ENCODE results near the gene C9orf85. TPM values are rescaled to one million over a fixed set of nuclear protein-coding genes. Genes with fewer than 3 reads are reported as not detected.

C9orf85 gene
- total RNA-seq, 4 donors from 2014 or later: 8.9 to 21.7 (median 13.0) TPM

- Histone ChIP-seq H3K36me3 (no peaks in the 10 kb centered on the region), H3K4me1 (no peaks in the 10 kb centered on the region), H3K4me3 (replicated peaks in 1 of 3) (no peak overlapping the region), H3K27me3 (no peaks in the 10 kb centered on the region), H3K27ac (no peak overlapping the region), H3K9me3 (no peaks in the 10 kb centered on the region)
- no peak for DNase-seq
- intact Hi-C loops (cut with DNase I): no loop called here
- no peak for TF ChIP-seq POLR2A (IDR thresholded peaks at IDR 0.05)
- TF ChIP-seq, protein P1, sequence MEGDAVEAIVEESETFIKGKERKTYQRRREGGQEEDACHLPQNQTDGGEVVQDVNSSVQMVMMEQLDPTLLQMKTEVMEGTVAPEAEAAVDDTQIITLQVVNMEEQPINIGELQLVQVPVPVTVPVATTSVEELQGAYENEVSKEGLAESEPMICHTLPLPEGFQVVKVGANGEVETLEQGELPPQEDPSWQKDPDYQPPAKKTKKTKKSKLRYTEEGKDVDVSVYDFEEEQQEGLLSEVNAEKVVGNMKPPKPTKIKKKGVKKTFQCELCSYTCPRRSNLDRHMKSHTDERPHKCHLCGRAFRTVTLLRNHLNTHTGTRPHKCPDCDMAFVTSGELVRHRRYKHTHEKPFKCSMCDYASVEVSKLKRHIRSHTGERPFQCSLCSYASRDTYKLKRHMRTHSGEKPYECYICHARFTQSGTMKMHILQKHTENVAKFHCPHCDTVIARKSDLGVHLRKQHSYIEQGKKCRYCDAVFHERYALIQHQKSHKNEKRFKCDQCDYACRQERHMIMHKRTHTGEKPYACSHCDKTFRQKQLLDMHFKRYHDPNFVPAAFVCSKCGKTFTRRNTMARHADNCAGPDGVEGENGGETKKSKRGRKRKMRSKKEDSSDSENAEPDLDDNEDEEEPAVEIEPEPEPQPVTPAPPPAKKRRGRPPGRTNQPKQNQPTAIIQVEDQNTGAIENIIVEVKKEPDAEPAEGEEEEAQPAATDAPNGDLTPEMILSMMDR (IDR thresholded peaks at IDR 0.05): no peak
- 95 to 100% methylated on average over 1 of the region's 1 CpG for WGBS, 2 donors
Observed at GRCh38 chr9:71965403-71965802, 54.0 kb downstream of the C9orf85 start.

DNA sequence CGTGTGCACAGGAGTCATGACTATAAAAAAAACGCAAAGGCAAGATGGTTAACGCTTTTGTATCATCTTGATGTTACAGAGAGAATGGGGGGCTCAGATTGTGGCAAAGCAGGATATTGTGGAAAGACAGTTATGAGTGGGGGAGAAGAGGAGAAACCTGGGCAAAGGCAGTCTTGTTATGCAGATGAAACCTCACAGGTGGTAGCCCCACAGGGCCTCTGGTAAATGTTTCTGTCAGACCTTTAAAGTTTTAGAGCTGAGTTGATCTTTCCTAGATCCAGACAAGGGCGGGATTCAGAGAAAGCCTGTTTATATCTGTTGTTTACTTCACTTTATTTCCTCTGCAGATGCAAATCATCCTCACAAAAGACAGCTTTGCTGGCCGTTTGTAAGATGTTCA is 55.2 kb downstream of the C9orf85 start:
- intact Hi-C loops (cut with DNase I): no loop called here
- no peak overlapping the region for H3K4me3 ChIP-seq (replicated peaks in 1 of 3)
- H3K4me1 ChIP-seq: no peaks in the 10 kb centered on the region
- H3K27me3 ChIP-seq: no peaks in the 10 kb centered on the region
- H3K36me3 ChIP-seq: no peaks in the 10 kb centered on the region
- WGBS, 2 donors: 77 to 80% methylated on average over 5 of the region's 5 CpGs
- no peaks in the 10 kb centered on the region for H3K9me3 ChIP-seq
- DNase-seq: no peak
- no peak overlapping the region for H3K27ac ChIP-seq
- no peak for TF ChIP-seq POLR2A (IDR thresholded peaks at IDR 0.05)
- TF ChIP-seq, protein P1 (IDR thresholded peaks at IDR 0.05): no peak

- Histone ChIP-seq H3K4me1 (no peaks in the 10 kb centered on the region), H3K27me3 (no peaks in the 10 kb centered on the region), H3K4me3 (replicated peaks in 1 of 3) (no peak overlapping the region), H3K27ac (no peak overlapping the region), H3K36me3 (peaks cover 7 to 9% of the 10 kb centered on the region in 2 donors), H3K9me3 (no peaks in the 10 kb centered on the region)
- TF ChIP-seq, protein P1 (IDR thresholded peaks at IDR 0.05): no peak
- no peak for TF ChIP-seq POLR2A (IDR thresholded peaks at IDR 0.05)
- no peak for DNase-seq
- intact Hi-C loops (cut with DNase I): no loop called here
- 86 to 90% methylated on average over 10 of the region's 10 CpGs for WGBS, 2 donors
Observed at GRCh38 chr9:71968541-71969090, 57.2 kb downstream of the C9orf85 start.

DNA sequence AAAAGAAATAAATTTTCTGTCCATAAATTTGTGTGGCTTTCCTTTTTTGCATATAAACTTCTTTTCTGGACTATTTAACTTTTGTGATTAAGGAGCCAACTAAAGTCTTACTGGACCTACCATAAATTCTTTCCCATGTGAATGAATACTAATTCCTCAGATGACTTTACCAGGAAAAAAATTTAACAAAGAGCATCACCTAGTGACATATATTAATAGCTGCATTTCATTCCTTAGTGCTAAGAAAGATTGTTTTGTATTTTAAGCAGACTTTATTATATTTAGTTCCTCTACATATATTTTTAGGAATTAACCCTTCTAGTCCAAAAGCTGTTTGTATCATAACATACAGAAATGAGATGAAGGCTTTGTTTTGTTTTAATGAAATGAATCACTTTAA is 64.4 kb downstream of the C9orf85 start:
- no peak for DNase-seq
- intact Hi-C loops (cut with DNase I): no loop called here

GRCh38 chr9:71977003-71977402 is 65.6 kb downstream of the C9orf85 start:
- WGBS, 2 donors: 76 to 82% methylated on average over 3 of the region's 3 CpGs
- peaks cover 7 to 13% of the 10 kb centered on the region in 2 donors for H3K36me3 ChIP-seq
- no peak for DNase-seq
- intact Hi-C loops (cut with DNase I): no loop called here
- no peak for TF ChIP-seq POLR2A (IDR thresholded peaks at IDR 0.05)
- TF ChIP-seq, protein P1 (IDR thresholded peaks at IDR 0.05): no peak
- no peak overlapping the region for H3K4me3 ChIP-seq (replicated peaks in 1 of 3)
- H3K27me3 ChIP-seq: no peaks in the 10 kb centered on the region
- H3K9me3 ChIP-seq: no peaks in the 10 kb centered on the region
- no peak overlapping the region for H3K27ac ChIP-seq
- no peaks in the 10 kb centered on the region for H3K4me1 ChIP-seq

More for the DNA sequence above, 64.4 kb downstream of the C9orf85 start:
- Histone ChIP-seq H3K4me1 (no peaks in the 10 kb centered on the region), H3K27me3 (no peaks in the 10 kb centered on the region), H3K36me3 (peaks cover 7 to 13% of the 10 kb centered on the region in 2 donors), H3K9me3 (no peaks in the 10 kb centered on the region), H3K27ac (no peak overlapping the region), H3K4me3 (replicated peaks in 1 of 3) (no peak overlapping the region)
- TF ChIP-seq POLR2A (IDR thresholded peaks at IDR 0.05): no peak
- TF ChIP-seq, protein P1 (IDR thresholded peaks at IDR 0.05): peak in 1 of 6 experiments; percentile 8

Data from thyroid gland (tissue), 4 donors.